Esophagus (tissue), 2 donors: Measurements from ENCODE around the gene GGACT. TPM values are rescaled to one million over a fixed set of nuclear protein-coding genes. Genes with fewer than 3 reads are reported as not detected.
"Not testable (repeated sequence)": the region's sequence is repeated elsewhere in the genome, so short reads cannot be mapped to it uniquely, and the experiment has no call there.

Source experiments
- H3K27ac ChIP-seq, 2 donors: one replicate each; pipeline ENCODE4 v1.5.1; 2013; ENCODE audit warnings: low read depth in 2 of 2, mild to moderate bottlenecking in 2 of 2, inconsistent platforms in 1 of 2, low read length in 1 of 2, moderate library complexity in 1 of 2
- H3K27me3 ChIP-seq, 2 donors: one replicate each; pipeline ENCODE4 v1.6.1; 2013; ENCODE audit warnings: low read length in 2 of 2, control low read depth in 1 of 2, mild to moderate bottlenecking in 1 of 2; ENCODE audit not compliant: insufficient read depth in 2 of 2, control insufficient read depth in 1 of 2
- H3K36me3 ChIP-seq, 2 donors: one replicate each; pipeline ENCODE4 v1.6.1; 2013; ENCODE audit warnings: low read length in 1 of 2; ENCODE audit not compliant: control insufficient read depth in 2 of 2, insufficient read depth in 2 of 2
- H3K4me1 ChIP-seq, 2 donors: one replicate each; pipeline ENCODE4 v1.6.1; 2013; ENCODE audit warnings: low read length in 1 of 2; ENCODE audit not compliant: control insufficient read depth in 2 of 2, insufficient read depth in 2 of 2
- H3K4me3 ChIP-seq, 2 donors: one replicate each; pipeline ENCODE4 v1.5.1; 2013; ENCODE audit warnings: low read length in 2 of 2, mild to moderate bottlenecking in 2 of 2, low read depth in 1 of 2, moderate library complexity in 1 of 2
- H3K9me3 ChIP-seq, 2 donors: one replicate each; pipeline ENCODE4 v1.6.1; 2013; ENCODE audit warnings: mild to moderate bottlenecking in 2 of 2, low read depth in 1 of 2, low read length in 1 of 2, moderate library complexity in 1 of 2; ENCODE audit not compliant: control insufficient read depth in 2 of 2, insufficient read depth in 1 of 2
- WGBS, 2 donors: extraction: QIAGEN DNeasy Blood & Tissue Kit; methylation state at CpG; one replicate each; pipeline ENCODE4 v1.1.7; 2013; 5-methylcytosine and 5-hydroxymethylcytosine counted together
- polyA plus RNA-seq, 2 donors: library from polyadenylated mRNA; stranded (reverse); fragments of 200-250 nt; gene quantifications; one replicate each; pipeline ENCODE4 v1.2.3, GENCODE V29; 2013
- donor health status: healthy with polysubstance abuse.
- donor health status: Bipolar disorder and iron deficiency.

The GGACT gene
- polyA plus RNA-seq, 2 donors = 0.81 to 1.3 TPM

DNA sequence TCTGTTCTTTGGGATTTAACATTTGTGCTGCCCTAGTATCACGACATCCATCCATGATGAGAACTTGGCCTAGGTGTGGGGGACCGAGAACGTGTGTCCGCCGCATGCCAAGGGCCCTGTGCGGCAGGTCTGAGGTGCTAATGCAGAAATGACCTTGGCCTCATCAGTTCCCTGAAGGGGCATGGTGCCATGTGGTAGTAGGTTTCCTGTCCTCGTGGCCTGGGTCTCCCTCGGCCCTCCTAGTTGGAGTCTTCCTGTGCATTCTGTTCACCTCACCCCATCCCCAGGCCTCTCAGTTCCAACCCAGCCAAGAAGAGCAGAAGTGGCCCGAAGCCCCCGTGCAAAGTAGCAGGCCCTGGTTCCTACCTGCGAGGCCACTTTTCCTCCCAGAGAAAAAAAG, 59.8 kb downstream of the GGACT start:
- no peaks in the 10 kb centered on the region for H3K4me1 ChIP-seq

DNA sequence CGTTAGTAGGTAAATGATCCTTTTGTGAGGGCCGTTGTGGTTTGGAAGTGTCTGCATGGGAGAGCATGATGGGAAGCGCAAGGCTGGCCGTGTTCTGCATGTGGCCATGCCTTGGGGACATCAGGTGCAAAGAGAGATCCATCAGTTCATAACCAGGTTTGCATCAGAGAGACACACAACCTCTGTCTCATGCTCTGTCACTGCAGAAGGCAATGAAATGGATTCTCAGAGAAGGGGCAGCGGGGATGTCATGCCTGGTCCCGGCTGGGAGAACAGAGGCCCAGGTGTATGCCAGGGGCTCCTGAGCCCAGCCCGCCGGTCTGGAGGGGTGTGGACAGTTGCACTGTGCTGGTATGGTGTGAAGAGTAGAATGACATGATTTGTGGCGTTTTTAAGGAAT, 60.2 kb downstream of the GGACT start:
- no peaks in the 10 kb centered on the region for H3K4me1 ChIP-seq
- H3K9me3 ChIP-seq = no peaks in the 10 kb centered on the region
- no peak overlapping the region for H3K4me3 ChIP-seq
- no peak overlapping the region for H3K27ac ChIP-seq
- peaks cover 0 to 6% of the 10 kb centered on the region in 2 donors for H3K36me3 ChIP-seq
- no peaks in the 10 kb centered on the region for H3K27me3 ChIP-seq
- 90 to 94% methylated on average over 9 of the region's 9 CpGs for whole genome bisulfite sequencing, 2 donors

More for the DNA sequence above, 59.8 kb downstream of the GGACT start:
- Histone ChIP-seq H3K27me3 (no peaks in the 10 kb centered on the region), H3K27ac (no peak overlapping the region), H3K36me3 (peaks cover 0 to 7% of the 10 kb centered on the region in 2 donors), H3K4me3 (no peak overlapping the region), H3K9me3 (no peaks in the 10 kb centered on the region)
- 92 to 94% methylated on average over 11 of the region's 11 CpGs for WGBS, 2 donors

GRCh38 chr13:100527644-100528043, 60.9 kb downstream of the GGACT start:
- H3K27me3 ChIP-seq = no peaks in the 10 kb centered on the region
- H3K27ac ChIP-seq = no peak overlapping the region
- no peaks in the 10 kb centered on the region for H3K9me3 ChIP-seq
- no peak overlapping the region for H3K4me3 ChIP-seq
- H3K4me1 ChIP-seq = no peaks in the 10 kb centered on the region
- peaks cover 0 to 6% of the 10 kb centered on the region in 2 donors for H3K36me3 ChIP-seq
- 88 to 91% methylated on average over 9 of the region's 9 CpGs for WGBS, 2 donors

DNA sequence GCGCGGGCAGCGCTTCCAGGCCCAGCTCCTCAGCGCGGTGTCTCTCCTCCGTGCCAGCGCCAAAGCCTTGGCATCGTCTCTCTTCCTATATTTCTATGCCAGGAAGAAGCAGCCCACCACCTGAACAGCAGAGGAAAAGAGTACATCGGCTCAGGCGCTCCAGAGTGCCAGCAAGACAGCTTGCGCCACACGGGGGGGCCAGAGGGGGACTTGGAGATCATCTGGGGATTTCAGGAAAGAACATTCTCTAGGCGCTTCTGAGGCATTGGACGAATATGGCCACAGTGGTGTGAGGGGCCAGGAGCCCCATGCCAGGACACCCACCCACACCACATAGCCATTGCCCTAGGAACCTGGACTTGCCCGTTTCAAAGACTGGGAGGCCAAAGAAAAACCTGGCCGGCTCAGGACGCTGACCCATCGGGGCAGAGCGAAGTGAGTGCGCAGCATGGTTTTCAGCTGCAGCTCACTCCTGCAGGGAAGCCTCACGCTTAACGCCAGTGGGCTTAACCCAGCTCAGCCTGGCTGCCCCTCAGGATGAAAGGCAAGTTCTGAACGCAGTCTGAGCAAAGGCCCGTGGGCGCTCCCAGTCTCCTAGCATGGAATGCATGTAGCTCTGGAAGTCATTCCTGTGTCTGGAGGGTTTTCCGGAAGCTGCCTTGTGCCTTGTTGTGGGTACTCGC, 62.1 kb downstream of the GGACT start:
- WGBS, 2 donors = 82 to 83% methylated on average over 27 of the region's 27 CpGs
- H3K27ac ChIP-seq = no peak overlapping the region
- H3K4me1 ChIP-seq = no peaks in the 10 kb centered on the region
- no peaks in the 10 kb centered on the region for H3K27me3 ChIP-seq
- peaks cover 0 to 2% of the 10 kb centered on the region in 2 donors for H3K36me3 ChIP-seq
- H3K9me3 ChIP-seq = no peaks in the 10 kb centered on the region
- no peak overlapping the region for H3K4me3 ChIP-seq

- Histone ChIP-seq H3K9me3 (no peaks in the 10 kb centered on the region), H3K27ac (no peak overlapping the region), H3K4me3 (no peak overlapping the region), H3K27me3 (no peaks in the 10 kb centered on the region), H3K4me1 (no peaks in the 10 kb centered on the region), H3K36me3 (peaks cover 0 to 2% of the 10 kb centered on the region in 2 donors)
- 78% methylated on average over 17 of the region's 17 CpGs for WGBS, 2 donors
Observed at GRCh38 chr13:100525453-100526317, 62.9 kb downstream of the GGACT start.

GRCh38 chr13:100524688-100525087, 63.9 kb downstream of the GGACT start:
- not testable (repeated sequence) for H3K27me3 ChIP-seq, H3K9me3 ChIP-seq, H3K4me3 ChIP-seq, H3K27ac ChIP-seq, H3K36me3 ChIP-seq, H3K4me1 ChIP-seq
- WGBS, 2 donors = 92 to 97% methylated on average over 5 of the region's 5 CpGs

GRCh38 chr13:100523981-100524386, 64.6 kb downstream of the GGACT start:
- Histone ChIP-seq H3K9me3 (no peaks in the 10 kb centered on the region), H3K4me1 (no peaks in the 10 kb centered on the region), H3K36me3 (peaks cover 0 to 6% of the 10 kb centered on the region in 2 donors), H3K27me3 (no peaks in the 10 kb centered on the region), H3K27ac (no peak overlapping the region), H3K4me3 (no peak overlapping the region)
- WGBS, 2 donors = 93% methylated on average over 8 of the region's 8 CpGs

GRCh38 chr13:100523411-100523810, 65.2 kb downstream of the GGACT start:
- WGBS, 2 donors = 83 to 91% methylated on average over 14 of the region's 14 CpGs
- H3K9me3 ChIP-seq = no peaks in the 10 kb centered on the region

GRCh38 chr13:100522618-100523309, 65.8 kb downstream of the GGACT start:
- Histone ChIP-seq H3K4me1 (no peaks in the 10 kb centered on the region), H3K27ac (no peak overlapping the region), H3K9me3 (no peaks in the 10 kb centered on the region), H3K36me3 (peaks cover 0 to 6% of the 10 kb centered on the region in 2 donors), H3K27me3 (no peaks in the 10 kb centered on the region), H3K4me3 (no peak overlapping the region)
- 93 to 94% methylated on average over 9 of the region's 9 CpGs for WGBS, 2 donors

More at GRCh38 chr13:100523411-100523810, 65.2 kb downstream of the GGACT start:
- Histone ChIP-seq H3K27ac (no peak overlapping the region), H3K27me3 (no peaks in the 10 kb centered on the region), H3K4me3 (no peak overlapping the region), H3K36me3 (peaks cover 0 to 6% of the 10 kb centered on the region in 2 donors), H3K4me1 (no peaks in the 10 kb centered on the region)
